GM21825 (cell line): ENCODE measurements around the gene VPS33A.
"Not testable (repeated sequence)": the region's sequence is repeated elsewhere in the genome, so short reads cannot be mapped to it uniquely, and the experiment has no call there.

Experiments used
- ATAC-seq: cut with Tn5 transposase; IDR thresholded peaks from one replicate; pipeline ENCODE4 v1.9.1; 2021; ENCODE audit warnings: mild to moderate bottlenecking, moderate library complexity; ENCODE audit not compliant: unreplicated experiment

Gene VPS33A

GRCh38 chr12:122258462-122258861 is 7.8 kb downstream of the VPS33A start:
- not testable (repeated sequence) for ATAC-seq

GRCh38 chr12:122250536-122250935 is 15.8 kb downstream of the VPS33A start:
- ATAC-seq, result no peak

GRCh38 chr12:122250047-122250446 is 16.2 kb downstream of the VPS33A start:
- ATAC-seq, result no peak

- no peak for ATAC-seq
These were observed 20.7 kb downstream of the VPS33A start for GRCh38 chr12:122245553-122245952.

- ATAC-seq, result no peak
These were observed 21.5 kb downstream of the VPS33A start for GRCh38 chr12:122244565-122245371.

GRCh38 chr12:122243965-122244364 is 22.3 kb downstream of the VPS33A start:
- no peak for ATAC-seq

GRCh38 chr12:122238861-122239260 is 27.4 kb downstream of the VPS33A start:
- no peak for ATAC-seq

- ATAC-seq, result no peak
These were observed 30.6 kb downstream of the VPS33A start for GRCh38 chr12:122235741-122236140.

GRCh38 chr12:122232691-122233090 is 33.6 kb downstream of the VPS33A start:
- ATAC-seq, result no peak

GRCh38 chr12:122230798-122231197 is 35.5 kb downstream of the VPS33A start:
- no peak for ATAC-seq

GRCh38 chr12:122228092-122228491 is 38.2 kb downstream of the VPS33A start:
- no peak for ATAC-seq

- no peak for ATAC-seq
These were observed 39.0 kb downstream of the VPS33A start for GRCh38 chr12:122227341-122227740.

GRCh38 chr12:122226366-122227125 is 39.7 kb downstream of the VPS33A start:
- ATAC-seq, result no peak

- peak; percentile 92 for ATAC-seq
These were observed 40.5 kb downstream of the VPS33A start, which contains the start of gene DIABLO for GRCh38 chr12:122225683-122226365. TSS of gene DIABLO (minus strand) at chr12:122226052. CDS start at chr12:122226014, 38 bp downstream.

- ATAC-seq, result no peak
These were observed 49.8 kb downstream of the VPS33A start for GRCh38 chr12:122216445-122216844.

- ATAC-seq, result no peak
These were observed 50.5 kb downstream of the VPS33A start for GRCh38 chr12:122215771-122216170.

- ATAC-seq, result no peak
These were observed 58.0 kb downstream of the VPS33A start for GRCh38 chr12:122208073-122208820.

- ATAC-seq, result no peak
These were observed 58.9 kb downstream of the VPS33A start for GRCh38 chr12:122207391-122207790.

GRCh38 chr12:122206976-122207375 is 59.3 kb downstream of the VPS33A start:
- no peak for ATAC-seq

GRCh38 chr12:122206111-122206881 is 60.0 kb downstream of the VPS33A start:
- no peak for ATAC-seq
